Upper lobe of left lung (tissue), 4 donors: ENCODE data around the gene SDK1.

Experiments used
- CTCF ChIP-seq, 6 experiments: fragments of 450-650 bp in 4 of 6; fragments of 200-600 bp in 2 of 6; sonication (generic) in 2 of 6; IDR thresholded peaks; one replicate each; pipeline ENCODE4 v1.5.1; 2016 to 2019; ENCODE audit warnings: antibody characterized with exemption in 6 of 6
- EP300 ChIP-seq, 4 donors: sonication (generic); formaldehyde crosslinking; IDR thresholded peaks; one replicate each; pipeline ENCODE4 v1.5.1; 2017; ENCODE audit warnings: antibody characterized with exemption in 4 of 4, control low read depth in 2 of 4
- POLR2A ChIP-seq, 4 donors: fragments of 450-650 bp; IDR thresholded peaks; one replicate each; pipeline ENCODE4 v1.5.1; 2016 to 2017; ENCODE audit warnings: antibody characterized with exemption in 4 of 4, mild to moderate bottlenecking in 2 of 4
- POLR2AphosphoS5 ChIP-seq, 2 donors: sonication (generic); formaldehyde crosslinking; IDR thresholded peaks; one replicate each; pipeline ENCODE4 v1.5.1; 2017; ENCODE audit warnings: antibody characterized with exemption in 2 of 2

- TF ChIP-seq CTCF (IDR thresholded peaks at IDR 0.05) (peak in 1 of 6 experiments; percentile 8), EP300 (IDR thresholded peaks at IDR 0.05) (no peak), POLR2A (IDR thresholded peaks at IDR 0.05) (no peak), POLR2AphosphoS5 (IDR thresholded peaks at IDR 0.05) (no peak)
Measured at GRCh38 chr7:3451701-3452100, 150.6 kb downstream of the SDK1 start.
